ENCODE measurements around the gene RAB7A. TPM values are rescaled to one million over a fixed set of nuclear protein-coding genes. Genes with fewer than 3 reads are reported as not detected.
"Not testable (repeated sequence)": the region's sequence is repeated elsewhere in the genome, so short reads cannot be mapped to it uniquely, and the experiment has no call there.

RAB7A gene
- total RNA-seq, 1 donor, result 166 TPM

DNA sequence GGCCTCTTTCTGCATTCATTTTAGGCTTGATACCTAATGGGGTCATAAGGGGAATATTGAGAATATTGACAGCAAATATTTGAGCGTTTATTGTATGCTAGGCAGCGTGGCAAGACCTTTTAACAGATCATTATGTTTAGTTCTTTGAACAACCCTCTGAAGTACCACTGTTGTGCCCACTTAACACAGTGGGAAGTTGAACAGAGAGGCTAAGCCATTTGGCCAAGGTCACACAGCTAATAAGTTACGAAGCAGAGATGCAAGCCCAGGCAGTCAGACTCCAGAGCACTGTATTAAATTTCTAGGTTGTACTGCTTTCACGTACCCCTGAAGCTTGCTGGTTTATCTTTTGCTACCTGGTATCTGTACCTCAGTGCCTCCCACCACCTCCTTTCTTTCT lies 1.1 kb downstream of the RAB7A start:
- no peak for DNase-seq (ENCODE audit: low read depth)
- H3K4me3 ChIP-seq (ENCODE audit: low read depth, low read length), result peak overlapping the region; percentile 92
- TF ChIP-seq, protein P1, sequence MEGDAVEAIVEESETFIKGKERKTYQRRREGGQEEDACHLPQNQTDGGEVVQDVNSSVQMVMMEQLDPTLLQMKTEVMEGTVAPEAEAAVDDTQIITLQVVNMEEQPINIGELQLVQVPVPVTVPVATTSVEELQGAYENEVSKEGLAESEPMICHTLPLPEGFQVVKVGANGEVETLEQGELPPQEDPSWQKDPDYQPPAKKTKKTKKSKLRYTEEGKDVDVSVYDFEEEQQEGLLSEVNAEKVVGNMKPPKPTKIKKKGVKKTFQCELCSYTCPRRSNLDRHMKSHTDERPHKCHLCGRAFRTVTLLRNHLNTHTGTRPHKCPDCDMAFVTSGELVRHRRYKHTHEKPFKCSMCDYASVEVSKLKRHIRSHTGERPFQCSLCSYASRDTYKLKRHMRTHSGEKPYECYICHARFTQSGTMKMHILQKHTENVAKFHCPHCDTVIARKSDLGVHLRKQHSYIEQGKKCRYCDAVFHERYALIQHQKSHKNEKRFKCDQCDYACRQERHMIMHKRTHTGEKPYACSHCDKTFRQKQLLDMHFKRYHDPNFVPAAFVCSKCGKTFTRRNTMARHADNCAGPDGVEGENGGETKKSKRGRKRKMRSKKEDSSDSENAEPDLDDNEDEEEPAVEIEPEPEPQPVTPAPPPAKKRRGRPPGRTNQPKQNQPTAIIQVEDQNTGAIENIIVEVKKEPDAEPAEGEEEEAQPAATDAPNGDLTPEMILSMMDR (IDR thresholded peaks at IDR 0.05; ENCODE audit: insufficient read depth, low read length), result no peak

DNA sequence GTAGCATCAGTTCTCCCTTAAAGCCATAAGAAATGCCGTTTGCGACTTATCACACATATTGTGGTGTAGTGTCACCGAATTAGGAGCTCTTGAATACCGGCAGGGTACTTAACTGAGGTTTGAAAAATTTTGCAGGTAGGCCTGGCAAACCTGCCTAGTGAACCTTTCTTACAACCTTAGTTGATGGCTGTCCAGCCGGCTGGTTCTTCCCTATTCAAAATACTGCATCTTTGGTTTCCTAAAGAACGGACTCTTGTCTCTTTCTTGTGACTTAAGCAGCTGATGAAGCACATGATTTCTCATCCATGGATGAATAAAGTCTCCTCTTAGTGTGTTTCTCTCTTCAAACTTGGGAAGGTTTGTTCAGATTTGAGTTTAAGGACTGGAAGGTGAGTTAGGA lies 1.5 kb downstream of the RAB7A start:
- TF ChIP-seq, protein P1 (IDR thresholded peaks at IDR 0.05; ENCODE audit: insufficient read depth, low read length), result no peak
- H3K4me3 ChIP-seq (ENCODE audit: low read depth, low read length), result peak overlapping the region; percentile 92
- DNase-seq (ENCODE audit: low read depth), result peak; percentile 18

DNA sequence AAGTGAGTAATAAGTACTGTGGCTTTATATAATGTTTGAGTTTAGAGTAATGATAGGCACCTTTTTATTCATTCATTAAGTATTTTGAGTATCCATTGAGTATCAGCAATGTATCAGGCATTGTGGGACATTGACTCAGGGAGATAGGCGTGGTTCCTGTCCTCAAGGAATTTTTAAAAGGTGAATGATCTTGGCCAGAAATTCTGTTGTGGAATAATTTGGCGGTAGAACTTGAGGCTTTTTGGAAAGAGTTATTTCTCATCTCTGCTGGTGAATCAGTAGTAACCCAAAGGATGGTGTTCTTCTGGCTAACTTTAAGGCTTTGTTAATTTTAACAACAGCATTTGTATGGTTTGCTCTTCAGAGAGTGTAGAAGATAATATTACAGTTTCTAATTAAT lies 2.0 kb downstream of the RAB7A start:
- peak overlapping the region; percentile 92 for H3K4me3 ChIP-seq (ENCODE audit: low read depth, low read length)
- TF ChIP-seq, protein P1 (IDR thresholded peaks at IDR 0.05; ENCODE audit: insufficient read depth, low read length), result no peak
- peak; percentile 46 for DNase-seq (ENCODE audit: low read depth)

DNA sequence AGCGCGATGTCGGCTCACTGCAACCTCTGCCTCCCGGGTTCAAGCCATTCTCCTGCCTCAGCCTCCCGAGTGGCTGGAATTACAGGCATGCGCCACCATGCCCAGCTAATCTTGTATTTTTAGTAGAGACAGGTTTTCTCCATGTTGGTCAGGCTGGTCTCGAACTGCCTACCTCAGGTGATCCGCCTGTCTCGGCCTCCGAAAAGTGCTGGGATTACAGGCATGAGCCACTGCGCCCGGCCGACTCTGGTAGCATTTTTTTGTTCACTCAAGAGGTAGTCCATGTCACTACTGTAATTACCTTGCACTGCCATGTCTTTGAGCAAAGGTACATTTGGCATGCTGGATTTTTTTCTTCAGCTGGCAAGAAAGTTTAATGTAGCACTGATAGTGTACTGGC lies 2.5 kb downstream of the RAB7A start:
- not testable (repeated sequence) for DNase-seq (ENCODE audit: low read depth)
- H3K4me3 ChIP-seq (ENCODE audit: low read depth, low read length), result peak overlapping the region; percentile 13

DNA sequence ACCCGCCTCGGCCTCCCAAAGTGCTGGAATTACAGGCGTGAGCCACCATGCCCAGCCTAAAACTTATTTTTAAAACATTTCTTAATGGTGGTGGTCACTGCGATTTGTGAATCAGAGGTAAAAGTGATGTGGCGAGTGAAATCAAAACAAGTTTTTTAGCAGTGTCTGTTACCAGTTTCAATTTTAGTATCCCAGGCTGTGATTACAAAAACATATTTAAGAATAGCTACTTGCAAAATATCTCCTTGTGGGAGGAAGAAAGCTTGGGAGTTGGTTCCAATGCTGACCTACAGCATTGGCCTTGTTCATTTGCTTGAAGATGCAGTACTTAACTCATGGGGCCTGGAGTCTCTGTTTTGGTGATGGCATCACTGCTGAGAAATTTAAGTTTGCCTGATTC lies 4.5 kb downstream of the RAB7A start:
- H3K4me3 ChIP-seq (ENCODE audit: low read depth, low read length), result no peak overlapping the region
- DNase-seq (ENCODE audit: low read depth), result no peak
- TF ChIP-seq, protein P1 (IDR thresholded peaks at IDR 0.05; ENCODE audit: insufficient read depth, low read length), result no peak

DNA sequence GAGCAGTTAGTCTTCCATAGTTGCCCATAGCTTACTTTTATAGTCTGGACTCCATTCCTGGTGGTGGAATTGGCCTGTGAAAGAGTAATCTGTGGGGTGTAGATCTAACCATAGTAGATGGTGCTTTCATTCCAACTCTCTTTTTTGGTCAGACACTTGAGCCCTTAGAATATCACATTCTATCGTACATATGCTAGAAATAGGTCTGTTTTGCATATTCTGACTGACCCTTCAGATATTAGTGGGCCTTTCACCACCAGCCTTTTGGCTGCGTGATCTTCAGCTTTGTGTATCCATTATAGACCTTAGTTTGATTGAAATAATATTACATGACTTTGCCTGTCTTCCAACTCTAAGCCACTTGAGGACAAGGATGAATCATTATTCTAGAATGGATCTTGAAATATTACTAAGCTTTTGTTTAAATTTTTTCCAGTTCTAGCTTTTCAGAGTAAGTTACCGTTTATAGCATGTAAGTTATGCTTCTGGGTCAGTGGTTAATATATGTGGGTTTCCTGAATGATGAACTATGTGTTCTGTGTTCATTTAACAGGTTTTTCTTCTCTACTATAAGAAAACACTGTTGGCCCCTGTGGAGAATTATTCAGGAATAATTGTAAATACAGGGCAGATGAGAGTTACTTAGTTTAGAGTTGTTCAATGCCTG lies 8.7 kb downstream of the RAB7A start:
- H3K4me3 ChIP-seq (ENCODE audit: low read depth, low read length), result no peak overlapping the region
- DNase-seq (ENCODE audit: low read depth), result no peak
- TF ChIP-seq, protein P1 (IDR thresholded peaks at IDR 0.05; ENCODE audit: insufficient read depth, low read length), result no peak

DNA sequence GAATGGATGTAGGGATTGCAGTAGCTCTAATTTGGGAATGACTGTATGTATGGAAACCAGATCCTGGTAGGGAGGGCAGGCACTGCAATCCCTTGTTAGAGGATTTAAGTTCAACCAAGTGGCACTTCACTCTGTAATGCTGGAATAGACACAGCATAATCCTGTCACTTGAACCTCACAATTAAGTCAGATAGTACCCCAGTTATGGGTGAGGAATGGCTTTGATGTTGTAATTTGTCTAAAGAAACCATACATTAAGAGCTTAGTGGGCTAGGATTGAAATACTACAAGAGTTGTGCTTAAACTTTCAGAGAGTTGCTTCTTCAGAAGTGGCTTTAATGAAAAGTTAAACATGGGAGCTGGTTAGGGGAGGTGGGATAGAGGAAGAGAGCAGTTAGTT lies 9.3 kb downstream of the RAB7A start:
- DNase-seq (ENCODE audit: low read depth), result no peak
- no peak overlapping the region for H3K4me3 ChIP-seq (ENCODE audit: low read depth, low read length)
- TF ChIP-seq, protein P1 (IDR thresholded peaks at IDR 0.05; ENCODE audit: insufficient read depth, low read length), result no peak

Data from fibroblast of the aortic adventitia (primary cell).